BE2C (cell line): ENCODE results near the gene INHBB.

Experiments used
- DNase-seq: peaks from one replicate; pipeline ENCODE4 v3.0.0-alpha.2; 2020
- H3K27me3 ChIP-seq: fragments of 250-450 bp; sonication (Bioruptor Pico); 2 replicates; pipeline ENCODE4 v1.5.1; 2020; ENCODE audit warnings: mild to moderate bottlenecking
- H3K36me3 ChIP-seq: fragments of 250-450 bp; sonication (Bioruptor Pico); 2 replicates; pipeline ENCODE4 v1.5.1; 2020; ENCODE audit warnings: mild to moderate bottlenecking
- H3K4me1 ChIP-seq: fragments of 250-450 bp; sonication (Bioruptor Pico); 2 replicates; pipeline ENCODE4 v1.5.1; 2020
- H3K4me3 ChIP-seq: 2 replicates; pipeline ENCODE4 v1.5.1; 2011; ENCODE audit warnings: low read depth, low read length
- H3K9me3 ChIP-seq: fragments of 250-450 bp; sonication (Bioruptor Pico); 2 replicates; pipeline ENCODE4 v1.5.1; 2020
- TF ChIP-seq, protein P1 (sequence below): IDR thresholded peaks from 2 replicates; pipeline ENCODE4 v1.5.1; 2012; ENCODE audit warnings: mild to moderate bottlenecking, low read depth, low read length

The INHBB gene

DNA sequence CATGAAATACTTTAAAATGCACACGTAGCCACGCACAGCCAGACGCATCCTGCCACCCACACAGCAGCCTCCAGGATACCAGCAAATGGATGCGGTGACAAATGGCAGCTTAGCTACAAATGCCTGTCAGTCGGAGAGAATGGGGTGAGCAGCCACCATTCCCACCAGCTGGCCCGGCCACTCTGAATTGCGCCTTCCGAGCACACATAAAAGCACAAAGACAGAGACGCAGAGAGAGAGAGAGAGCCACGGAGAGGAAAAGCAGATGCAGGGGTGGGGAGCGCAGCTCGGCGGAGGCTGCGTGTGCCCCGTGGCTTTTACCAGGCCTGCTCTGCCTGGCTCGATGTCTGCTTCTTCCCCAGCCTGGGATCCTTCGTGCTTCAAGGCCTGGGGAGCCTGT, 4.1 kb downstream of the INHBB start:
- no peaks in the 10 kb centered on the region for H3K36me3 ChIP-seq
- TF ChIP-seq, protein P1, sequence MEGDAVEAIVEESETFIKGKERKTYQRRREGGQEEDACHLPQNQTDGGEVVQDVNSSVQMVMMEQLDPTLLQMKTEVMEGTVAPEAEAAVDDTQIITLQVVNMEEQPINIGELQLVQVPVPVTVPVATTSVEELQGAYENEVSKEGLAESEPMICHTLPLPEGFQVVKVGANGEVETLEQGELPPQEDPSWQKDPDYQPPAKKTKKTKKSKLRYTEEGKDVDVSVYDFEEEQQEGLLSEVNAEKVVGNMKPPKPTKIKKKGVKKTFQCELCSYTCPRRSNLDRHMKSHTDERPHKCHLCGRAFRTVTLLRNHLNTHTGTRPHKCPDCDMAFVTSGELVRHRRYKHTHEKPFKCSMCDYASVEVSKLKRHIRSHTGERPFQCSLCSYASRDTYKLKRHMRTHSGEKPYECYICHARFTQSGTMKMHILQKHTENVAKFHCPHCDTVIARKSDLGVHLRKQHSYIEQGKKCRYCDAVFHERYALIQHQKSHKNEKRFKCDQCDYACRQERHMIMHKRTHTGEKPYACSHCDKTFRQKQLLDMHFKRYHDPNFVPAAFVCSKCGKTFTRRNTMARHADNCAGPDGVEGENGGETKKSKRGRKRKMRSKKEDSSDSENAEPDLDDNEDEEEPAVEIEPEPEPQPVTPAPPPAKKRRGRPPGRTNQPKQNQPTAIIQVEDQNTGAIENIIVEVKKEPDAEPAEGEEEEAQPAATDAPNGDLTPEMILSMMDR, result no peak
- peaks cover 26% of the 10 kb centered on the region for H3K27me3 ChIP-seq
- H3K9me3 ChIP-seq, result no peaks in the 10 kb centered on the region
- no peaks in the 10 kb centered on the region for H3K4me1 ChIP-seq
- no peak for DNase-seq
- no peak overlapping the region for H3K4me3 ChIP-seq

DNA sequence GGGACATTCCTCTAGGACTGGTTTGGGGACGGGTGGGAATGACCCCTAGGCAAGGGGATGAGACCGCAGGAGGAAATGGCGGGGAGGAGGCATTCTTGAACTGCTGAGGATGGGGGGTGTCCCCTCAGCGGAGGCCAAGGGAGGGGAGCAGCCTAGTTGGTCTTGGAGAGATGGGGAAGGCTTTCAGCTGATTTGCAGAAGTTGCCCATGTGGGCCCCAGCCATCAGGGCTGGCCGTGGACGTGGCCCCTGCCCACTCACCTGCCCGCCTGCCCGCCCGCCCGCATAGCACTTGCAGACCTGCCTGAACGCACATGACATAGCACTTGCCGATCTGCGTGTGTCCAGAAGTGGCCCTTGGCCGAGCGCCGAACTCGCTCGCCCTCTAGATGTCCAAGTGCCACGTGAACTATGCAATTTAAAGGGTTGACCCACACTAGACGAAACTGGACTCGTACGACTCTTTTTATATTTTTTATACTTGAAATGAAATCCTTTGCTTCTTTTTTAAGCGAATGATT, 4.9 kb downstream of the INHBB start:
- Histone ChIP-seq H3K36me3 (no peaks in the 10 kb centered on the region), H3K9me3 (no peaks in the 10 kb centered on the region), H3K4me1 (no peaks in the 10 kb centered on the region), H3K27me3 (peaks cover 18% of the 10 kb centered on the region), H3K4me3 (no peak overlapping the region)
- DNase-seq, result no peak
- TF ChIP-seq, protein P1, result no peak

DNA sequence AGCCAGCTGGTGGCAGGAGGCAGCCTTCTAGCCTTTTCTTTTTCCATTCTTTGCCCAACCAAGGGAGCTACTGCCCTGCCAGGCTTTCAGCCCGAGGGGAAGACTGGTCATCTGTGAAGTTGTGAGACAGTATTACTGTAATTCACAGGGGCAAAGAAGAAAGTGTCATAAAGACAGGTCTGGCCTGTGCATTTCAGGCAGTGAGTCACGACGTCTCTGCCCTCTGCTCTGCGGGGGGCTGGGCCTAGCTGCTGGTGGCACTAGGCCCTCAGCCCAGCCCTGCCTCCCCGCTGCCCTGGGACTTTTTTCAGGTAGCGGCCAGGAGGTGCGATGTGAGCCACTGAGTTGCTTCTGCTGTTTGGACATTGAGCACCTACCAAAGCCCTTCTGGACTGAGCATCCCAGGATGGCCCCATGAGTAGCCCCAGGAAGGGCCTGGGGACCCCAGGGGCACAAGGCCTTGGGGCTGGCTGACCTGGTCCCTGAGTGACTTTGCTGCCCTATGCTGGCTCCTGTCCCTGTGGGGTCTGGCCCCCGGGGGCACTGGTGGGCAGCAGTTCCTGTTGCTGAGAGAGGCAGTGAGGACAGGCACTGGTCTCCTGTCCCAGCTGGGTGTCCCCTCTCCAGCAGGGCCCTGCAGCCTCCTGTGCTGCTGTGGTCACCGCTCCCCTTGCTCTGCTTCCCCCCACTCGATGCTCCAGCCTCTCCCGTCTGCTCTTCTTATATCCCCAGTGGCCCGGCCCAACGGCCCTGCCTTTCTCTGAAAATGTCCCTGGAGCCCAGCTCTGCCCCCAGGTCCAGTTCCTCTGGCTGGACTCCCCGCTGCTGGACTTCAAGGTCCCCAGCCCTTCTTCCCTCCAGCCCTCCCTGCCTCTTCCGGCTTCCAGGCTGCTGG, 7.0 kb downstream of the INHBB start:
- Histone ChIP-seq H3K36me3 (no peaks in the 10 kb centered on the region), H3K4me1 (no peaks in the 10 kb centered on the region), H3K9me3 (no peaks in the 10 kb centered on the region), H3K27me3 (no peaks in the 10 kb centered on the region), H3K4me3 (no peak overlapping the region)
- TF ChIP-seq, protein P1, result no peak
- DNase-seq, result no peak

DNA sequence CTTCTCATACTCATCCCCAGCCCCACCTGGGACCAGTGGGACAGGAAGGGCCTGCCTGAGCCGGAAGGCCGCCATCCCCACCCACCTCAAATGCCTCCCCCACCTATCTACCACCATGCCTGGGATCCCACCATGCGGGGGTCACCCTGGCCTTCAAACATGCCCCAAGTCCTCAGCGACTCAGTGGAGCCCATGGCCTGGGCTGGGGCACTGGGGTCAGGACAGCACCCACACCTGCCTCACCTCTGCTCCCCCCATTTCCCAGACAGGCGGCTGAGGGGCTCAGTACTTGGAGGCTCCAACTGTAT, 7.6 kb downstream of the INHBB start:
- DNase-seq, result no peak
- Histone ChIP-seq H3K4me3 (no peak overlapping the region), H3K36me3 (no peaks in the 10 kb centered on the region), H3K4me1 (no peaks in the 10 kb centered on the region), H3K27me3 (no peaks in the 10 kb centered on the region), H3K9me3 (no peaks in the 10 kb centered on the region)
- TF ChIP-seq, protein P1, result no peak

DNA sequence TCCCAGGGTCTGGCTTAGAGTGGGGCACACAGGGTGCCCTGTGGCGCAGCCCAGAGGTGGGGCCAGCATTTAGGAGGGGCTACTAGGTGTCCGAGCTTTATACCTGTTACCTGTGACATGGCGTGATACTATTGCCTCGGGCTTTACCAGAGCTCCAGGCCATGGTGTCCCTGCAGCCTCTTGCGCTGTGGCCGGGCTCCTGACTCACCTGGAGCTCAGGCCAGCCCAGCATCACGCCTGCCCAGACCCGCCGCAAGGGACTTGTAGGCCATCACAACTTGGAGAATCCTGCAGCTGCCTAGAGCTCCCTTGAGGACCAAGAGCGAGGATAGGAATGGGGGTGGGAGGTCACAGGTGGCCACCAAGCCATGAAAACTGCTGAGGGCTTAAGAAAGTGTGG, 8.0 kb downstream of the INHBB start:
- H3K9me3 ChIP-seq, result no peaks in the 10 kb centered on the region
- TF ChIP-seq, protein P1, result no peak
- no peaks in the 10 kb centered on the region for H3K36me3 ChIP-seq
- no peak overlapping the region for H3K4me3 ChIP-seq
- no peak for DNase-seq
- no peaks in the 10 kb centered on the region for H3K4me1 ChIP-seq
- no peaks in the 10 kb centered on the region for H3K27me3 ChIP-seq

DNA sequence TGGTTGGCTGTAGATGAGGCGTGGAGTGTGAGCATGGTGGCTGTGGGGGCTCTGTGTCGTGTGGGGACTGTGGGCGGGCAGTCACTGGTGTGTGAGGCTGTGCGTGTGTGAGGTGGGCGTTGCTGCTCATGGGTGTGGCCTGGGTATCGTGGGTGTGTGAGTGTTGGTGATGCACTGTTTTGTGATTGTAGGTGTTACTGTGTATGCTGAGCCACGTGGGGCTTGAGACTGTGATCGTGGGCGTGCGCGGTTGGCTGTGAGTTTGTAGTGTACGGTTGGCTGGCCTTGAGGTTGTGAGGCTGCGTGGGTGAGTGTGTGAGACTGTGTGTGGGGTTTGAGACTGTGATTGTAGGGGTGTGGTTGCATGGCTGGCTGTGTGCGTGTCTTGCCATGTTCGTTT, 8.5 kb downstream of the INHBB start:
- no peak for DNase-seq
- no peak overlapping the region for H3K4me3 ChIP-seq
- no peaks in the 10 kb centered on the region for H3K9me3 ChIP-seq
- no peaks in the 10 kb centered on the region for H3K4me1 ChIP-seq
- H3K27me3 ChIP-seq, result no peaks in the 10 kb centered on the region
- TF ChIP-seq, protein P1, result no peak
- H3K36me3 ChIP-seq, result no peaks in the 10 kb centered on the region
